HG02943 (cell line): Measurements from ENCODE around the gene ADARB2.
"Not testable (repeated sequence)": the region's sequence is repeated elsewhere in the genome, so short reads cannot be mapped to it uniquely, and the experiment has no call there.

Experiments used
- ATAC-seq: cut with Tn5 transposase; IDR thresholded peaks from one replicate; pipeline ENCODE4 v1.9.1; 2021; ENCODE audit warnings: mild to moderate bottlenecking, low read depth, moderate library complexity; ENCODE audit not compliant: unreplicated experiment

The ADARB2 gene

DNA sequence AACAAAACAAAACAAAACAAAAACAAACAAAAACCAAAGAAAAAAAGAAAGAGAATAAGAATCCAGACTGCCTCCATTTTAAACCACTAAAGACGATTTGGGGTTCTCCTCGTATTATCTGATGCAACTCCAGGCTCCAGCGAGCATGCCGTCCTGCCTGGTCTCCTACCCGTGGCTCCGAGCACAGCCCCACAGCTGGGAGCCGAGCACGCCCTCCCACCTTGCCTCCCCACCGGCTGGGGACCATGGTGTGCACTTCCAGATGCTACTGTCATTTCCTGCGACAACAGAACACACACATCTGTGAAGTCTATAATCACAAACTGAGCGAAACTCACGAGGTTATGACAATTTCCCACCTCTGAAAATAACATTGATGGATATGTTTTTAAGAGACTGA lies 113.1 kb downstream of the ADARB2 start:
- no peak for ATAC-seq

DNA sequence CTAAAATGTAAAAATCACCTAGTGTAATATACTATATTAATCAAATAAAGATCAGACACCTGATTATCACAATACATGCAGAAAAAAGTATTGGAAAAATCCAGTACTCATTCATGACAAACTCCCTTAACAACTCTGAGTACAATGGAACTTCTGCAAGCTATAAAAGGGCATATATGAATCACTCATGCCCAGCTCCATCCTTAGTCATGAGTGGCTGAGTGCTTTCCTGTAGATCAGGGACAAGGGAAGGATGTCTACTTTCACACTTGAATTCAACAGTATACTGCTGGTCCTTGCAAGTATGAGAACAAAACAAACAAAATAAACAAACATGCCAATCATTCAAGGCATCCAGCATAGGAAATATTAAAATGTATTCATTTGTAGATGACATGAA lies 116.5 kb downstream of the ADARB2 start:
- ATAC-seq: no peak

DNA sequence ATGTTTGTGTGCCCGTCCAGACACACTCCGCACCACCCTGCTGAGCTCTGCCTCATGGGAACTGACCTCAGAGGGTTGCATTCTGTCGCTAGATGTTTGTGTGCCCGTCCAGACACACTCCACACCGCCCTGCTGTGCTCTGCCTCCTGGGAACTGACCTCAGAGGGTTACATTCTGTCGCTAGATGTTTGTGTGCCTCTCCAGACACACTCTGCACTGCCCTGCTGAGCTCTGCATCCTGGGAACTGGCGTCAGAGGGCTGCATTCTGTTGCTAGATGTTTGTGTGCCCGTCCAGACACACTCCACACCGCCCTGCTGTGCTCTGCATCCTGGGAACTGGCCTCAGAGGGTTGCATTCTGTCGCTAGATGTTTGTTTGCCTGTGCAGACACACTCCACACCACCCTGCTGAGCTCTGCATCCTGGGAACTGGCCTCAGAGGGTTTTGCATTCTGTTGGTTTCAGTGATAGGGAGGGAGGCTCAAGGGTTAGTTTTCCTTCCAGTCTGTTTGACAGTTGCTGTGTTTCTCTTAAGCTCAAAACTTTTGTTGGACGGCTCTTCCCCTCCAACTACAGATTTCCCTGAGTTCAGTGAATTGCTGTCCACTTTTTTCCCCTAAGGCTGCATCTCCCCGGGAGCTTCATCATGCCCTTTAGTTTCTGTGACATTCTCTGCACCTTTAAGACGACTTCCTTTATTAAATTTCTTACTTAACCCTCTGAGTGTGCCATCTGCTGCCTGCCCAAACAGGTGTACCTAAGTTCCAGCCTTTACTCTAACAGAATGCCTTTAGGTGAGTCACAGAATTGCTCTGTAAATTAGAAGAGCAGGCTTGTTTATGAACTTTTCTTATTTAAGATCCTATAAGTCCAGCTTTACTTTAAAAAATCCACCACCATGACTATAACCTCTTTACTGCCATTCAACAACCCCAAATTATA lies 119.7 kb downstream of the ADARB2 start:
- not testable (repeated sequence) for ATAC-seq

- ATAC-seq: not testable (repeated sequence)
Measured at GRCh38 chr10:1616701-1617100, 120.6 kb downstream of the ADARB2 start.

GRCh38 chr10:1615186-1615954 lies 122.0 kb downstream of the ADARB2 start:
- ATAC-seq: no peak

DNA sequence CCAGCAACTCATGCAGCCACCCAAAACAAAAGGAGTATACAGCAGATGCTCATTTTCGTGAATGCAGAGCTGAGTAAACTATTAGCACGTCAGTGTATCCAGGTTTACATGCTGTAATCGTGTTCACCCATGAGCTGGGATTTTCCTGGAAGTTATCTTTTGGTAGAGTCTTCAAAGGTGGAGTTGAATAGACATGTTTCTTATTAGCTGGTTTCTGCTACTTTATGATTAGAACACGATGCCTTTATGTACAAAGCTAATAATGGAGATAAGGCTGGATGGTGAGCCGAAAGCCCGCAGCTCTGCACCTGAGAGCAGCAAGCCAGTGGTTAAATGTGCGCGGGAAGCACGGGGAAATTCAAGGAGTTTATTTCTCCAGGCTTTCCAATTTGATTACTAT lies 123.8 kb downstream of the ADARB2 start:
- no peak for ATAC-seq

- no peak for ATAC-seq
Measured at GRCh38 chr10:1612908-1613307, 124.4 kb downstream of the ADARB2 start.

DNA sequence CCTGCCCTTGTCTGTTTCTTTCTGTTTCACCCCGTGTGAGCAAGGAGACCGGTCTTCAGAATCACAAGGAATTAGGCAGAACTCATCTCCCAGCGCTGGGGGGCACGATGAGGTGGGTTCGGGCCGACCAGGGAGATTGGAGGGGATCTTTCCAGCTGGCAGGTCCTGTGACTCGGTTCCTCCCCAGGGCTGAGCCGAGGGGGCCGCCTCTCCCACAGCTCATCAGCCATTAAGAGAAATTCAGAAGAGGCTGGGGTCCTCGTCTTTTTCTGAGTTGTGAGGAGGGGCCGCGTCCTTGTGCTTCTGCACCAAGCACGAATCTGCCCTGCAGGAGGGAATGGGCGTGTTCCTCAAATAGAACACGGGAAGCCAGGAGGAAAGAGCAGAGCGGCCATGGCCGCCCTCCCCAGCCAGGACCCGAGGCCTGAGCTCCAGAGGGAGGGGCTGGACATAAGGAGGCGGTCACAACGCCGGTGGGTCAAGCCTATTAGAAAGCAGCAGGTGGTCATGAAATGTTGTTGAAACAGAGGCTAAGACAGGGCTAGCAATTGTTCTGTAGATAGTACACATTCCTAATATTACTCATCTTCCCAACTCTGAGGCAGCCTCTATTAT lies 125.3 kb downstream of the ADARB2 start:
- no peak for ATAC-seq

GRCh38 chr10:1610986-1611770 lies 126.1 kb downstream of the ADARB2 start:
- no peak for ATAC-seq

- ATAC-seq: no peak
Measured at GRCh38 chr10:1609648-1609970, 127.7 kb downstream of the ADARB2 start.

GRCh38 chr10:1608851-1609647 lies 128.3 kb downstream of the ADARB2 start:
- ATAC-seq: no peak

- no peak for ATAC-seq
Measured at GRCh38 chr10:1608408-1608807, 128.9 kb downstream of the ADARB2 start.

DNA sequence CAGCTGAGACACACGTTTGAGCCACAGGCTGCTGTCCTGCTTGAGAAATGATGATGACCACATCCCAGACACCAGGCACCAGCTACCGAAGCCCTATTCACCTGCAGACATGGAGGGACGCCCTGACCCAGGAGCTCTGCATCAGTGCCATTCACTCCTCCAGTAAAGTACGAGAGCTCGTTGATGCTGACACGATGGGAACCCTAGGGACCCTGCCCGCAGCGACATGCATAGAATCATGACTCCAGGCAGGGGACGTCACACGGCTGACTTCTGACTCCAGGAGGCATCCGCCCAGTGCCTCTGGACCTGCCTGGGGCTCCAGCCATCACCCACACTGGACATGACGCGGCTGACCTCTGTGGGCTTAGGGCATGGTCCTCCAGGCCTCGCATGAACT lies 129.9 kb downstream of the ADARB2 start:
- ATAC-seq: no peak

DNA sequence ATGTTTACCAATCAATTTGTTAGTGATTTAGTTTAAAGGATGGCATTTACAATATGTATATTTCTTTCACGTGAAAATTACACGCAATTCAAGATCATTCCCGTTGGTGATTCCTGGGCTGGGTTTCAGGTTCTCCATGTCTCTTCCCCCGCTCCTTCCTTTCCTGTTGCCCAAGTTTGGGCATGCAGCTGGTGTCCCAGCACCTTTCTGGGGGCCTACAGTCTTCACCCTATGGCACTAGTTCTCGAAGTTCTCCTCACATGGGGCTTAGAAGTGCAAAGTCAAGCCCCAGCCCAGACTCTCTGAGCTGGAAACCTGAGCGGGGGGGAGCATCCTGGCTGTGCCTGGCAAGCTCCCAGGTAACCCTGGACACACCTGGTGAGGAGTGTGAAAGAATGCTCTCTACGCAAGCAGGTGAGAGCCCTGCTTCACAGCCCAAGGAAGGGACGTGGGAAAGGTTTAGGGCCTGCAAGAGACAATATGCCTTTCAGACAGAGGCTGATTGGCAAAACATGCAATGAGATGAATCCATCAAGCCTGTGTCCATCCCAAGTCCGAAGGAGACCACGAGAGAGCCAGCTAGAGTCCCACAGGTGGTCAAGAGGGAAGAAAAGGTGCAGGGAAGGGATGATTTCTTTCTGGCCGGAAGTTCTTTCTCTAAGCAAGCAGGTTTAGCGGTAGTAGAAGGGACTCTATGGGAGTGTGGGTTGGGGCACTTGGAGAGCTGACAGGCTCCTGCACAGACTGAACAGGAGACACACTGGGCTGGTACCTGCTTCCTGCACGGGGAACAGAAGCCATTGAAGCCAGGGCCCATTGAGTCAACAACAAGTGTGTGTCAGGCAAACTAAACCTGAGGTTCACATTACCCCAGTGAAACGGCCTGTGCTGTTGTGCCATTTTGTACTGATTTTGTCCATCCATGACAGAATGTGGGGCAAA lies 131.1 kb downstream of the ADARB2 start:
- ATAC-seq: no peak

GRCh38 chr10:1605121-1605520 lies 132.2 kb downstream of the ADARB2 start:
- ATAC-seq: no peak

GRCh38 chr10:1604246-1604645 lies 133.1 kb downstream of the ADARB2 start:
- no peak for ATAC-seq

DNA sequence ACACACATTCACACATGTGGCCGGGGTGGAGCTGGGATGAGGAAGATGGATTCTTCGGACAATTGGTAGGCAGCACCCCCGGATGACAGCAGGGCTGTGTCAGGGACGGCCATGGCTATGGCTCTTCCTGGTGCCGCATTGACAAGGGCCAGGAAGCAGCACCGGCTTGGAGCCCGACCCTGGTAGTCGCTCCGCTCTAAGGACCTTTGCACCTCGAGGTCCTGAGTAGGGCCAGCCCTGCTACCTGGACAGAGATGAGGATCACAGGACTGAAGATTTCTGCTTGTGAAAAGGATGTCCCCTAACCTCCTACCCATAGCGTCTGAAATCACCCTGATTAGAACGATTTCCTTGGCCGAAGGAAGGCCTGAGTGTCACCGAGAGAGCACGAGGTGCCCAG lies 134.1 kb downstream of the ADARB2 start:
- ATAC-seq: no peak

- ATAC-seq: no peak
Measured at GRCh38 chr10:1602037-1602484, 135.3 kb downstream of the ADARB2 start.

- ATAC-seq: no peak
Measured at GRCh38 chr10:1601406-1601805, 135.9 kb downstream of the ADARB2 start.
